Neuron (in vitro differentiated cells): ENCODE results near the gene CNOT3.

Experiments used
- H2AFZ ChIP-seq: one replicate; pipeline ENCODE4 v1.6.1; 2013; ENCODE audit warnings: low read depth, mild to moderate bottlenecking, inconsistent platforms, low read length, moderate library complexity
- H3K27me3 ChIP-seq: one replicate; pipeline ENCODE4 v1.6.1; 2013; ENCODE audit warnings: low read length; ENCODE audit not compliant: insufficient read depth
- H3K36me3 ChIP-seq: one replicate; pipeline ENCODE4 v1.6.1; 2013; ENCODE audit warnings: low read length; ENCODE audit not compliant: insufficient read depth
- H3K4me1 ChIP-seq: one replicate; pipeline ENCODE4 v1.6.1; 2013; ENCODE audit warnings: low read length; ENCODE audit not compliant: insufficient read depth
- H3K4me3 ChIP-seq: 2 replicates; pipeline ENCODE4 v1.5.1; 2013; ENCODE audit warnings: mild to moderate bottlenecking, low read length, moderate library complexity
- H3K9me3 ChIP-seq: one replicate; pipeline ENCODE4 v1.6.1; 2013; ENCODE audit warnings: low read length

The CNOT3 gene

GRCh38 chr19:54148158-54148557, 10.6 kb downstream of the CNOT3 start:
- Histone ChIP-seq H2AFZ (no peak overlapping the region), H3K4me3 (no peak overlapping the region), H3K36me3 (peaks cover 89% of the 10 kb centered on the region), H3K27me3 (no peaks in the 10 kb centered on the region), H3K9me3 (no peaks in the 10 kb centered on the region), H3K4me1 (no peaks in the 10 kb centered on the region)

DNA sequence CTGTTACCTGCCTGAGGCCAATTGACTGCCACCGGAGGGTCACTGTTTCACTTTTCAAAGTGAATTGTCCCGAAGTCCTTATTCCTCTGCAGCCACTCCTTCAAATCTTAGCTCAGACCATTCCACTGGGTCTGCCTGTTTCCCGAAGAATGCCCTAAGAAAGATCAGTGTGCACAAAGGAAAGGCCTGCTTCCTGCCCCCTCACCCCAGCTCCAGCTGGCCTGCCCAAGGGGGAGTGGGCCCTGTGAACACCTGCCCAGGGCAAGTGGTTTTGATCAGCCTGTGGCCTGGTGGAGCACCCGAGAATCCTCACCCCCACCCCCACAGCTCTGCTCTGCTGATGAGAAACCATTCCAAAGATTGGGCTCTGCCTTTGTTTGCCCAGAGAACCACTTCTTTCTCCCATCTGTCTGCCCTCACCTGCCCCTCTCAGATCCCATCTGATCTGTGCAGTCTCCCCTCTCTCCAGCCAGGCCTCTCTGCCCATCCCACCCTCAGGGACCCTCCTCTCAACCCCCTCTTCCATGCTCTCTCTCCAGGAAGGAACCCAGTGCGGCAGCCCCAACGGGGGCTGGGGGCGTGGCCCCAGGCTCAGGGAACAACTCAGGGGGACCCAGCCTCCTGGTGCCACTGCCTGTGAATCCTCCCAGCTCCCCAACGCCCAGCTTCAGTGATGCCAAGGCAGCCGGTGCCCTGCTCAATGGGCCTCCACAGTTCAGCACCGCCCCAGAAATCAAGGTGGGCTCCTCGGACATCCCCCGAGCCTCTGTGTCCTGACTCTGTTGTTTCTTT, 11.7 kb downstream of the CNOT3 start:
- Histone ChIP-seq H3K9me3 (no peaks in the 10 kb centered on the region), H3K36me3 (peaks cover 90% of the 10 kb centered on the region)

DNA sequence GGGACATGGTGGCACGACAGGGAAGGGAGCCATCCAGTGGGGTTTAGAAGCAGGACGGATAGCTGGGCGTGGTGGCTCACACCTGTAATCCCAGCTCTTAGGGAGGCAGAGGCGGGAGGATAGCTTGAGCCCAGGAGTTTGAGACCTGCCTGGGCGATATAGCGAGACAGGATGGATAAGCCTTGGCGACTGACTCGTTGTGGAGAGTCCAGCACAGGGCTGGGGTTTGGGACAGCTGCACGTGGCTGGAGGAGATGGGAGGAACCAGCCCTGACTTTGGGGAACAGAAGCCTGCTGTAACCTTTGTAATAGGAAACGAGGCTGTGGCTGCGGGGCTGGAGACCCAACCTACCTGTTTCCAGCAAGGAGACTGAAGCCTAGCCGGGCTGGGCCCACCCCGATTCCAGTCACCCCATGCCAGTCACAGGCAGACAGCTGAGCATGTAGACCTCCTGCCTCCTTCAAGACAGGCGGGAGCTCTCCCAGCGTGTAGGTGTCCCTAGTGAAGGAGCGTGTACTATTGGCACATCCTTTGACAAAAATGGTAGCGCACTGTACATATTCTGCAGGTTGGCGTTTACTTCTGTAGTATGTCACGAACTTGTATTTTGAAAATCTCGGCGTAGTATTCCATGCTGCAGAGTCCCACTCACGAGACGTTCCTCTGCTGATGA, 13.9 kb downstream of the CNOT3 start:
- no peak overlapping the region for H2AFZ ChIP-seq
- H3K36me3 ChIP-seq, result peaks cover 87% of the 10 kb centered on the region
- no peaks in the 10 kb centered on the region for H3K27me3 ChIP-seq
- H3K4me3 ChIP-seq, result no peak overlapping the region
- H3K9me3 ChIP-seq, result no peaks in the 10 kb centered on the region
- no peaks in the 10 kb centered on the region for H3K4me1 ChIP-seq

More for the DNA sequence above, 11.7 kb downstream of the CNOT3 start:
- no peaks in the 10 kb centered on the region for H3K4me1 ChIP-seq
- H2AFZ ChIP-seq, result no peak overlapping the region
- no peak overlapping the region for H3K4me3 ChIP-seq
- no peaks in the 10 kb centered on the region for H3K27me3 ChIP-seq

DNA sequence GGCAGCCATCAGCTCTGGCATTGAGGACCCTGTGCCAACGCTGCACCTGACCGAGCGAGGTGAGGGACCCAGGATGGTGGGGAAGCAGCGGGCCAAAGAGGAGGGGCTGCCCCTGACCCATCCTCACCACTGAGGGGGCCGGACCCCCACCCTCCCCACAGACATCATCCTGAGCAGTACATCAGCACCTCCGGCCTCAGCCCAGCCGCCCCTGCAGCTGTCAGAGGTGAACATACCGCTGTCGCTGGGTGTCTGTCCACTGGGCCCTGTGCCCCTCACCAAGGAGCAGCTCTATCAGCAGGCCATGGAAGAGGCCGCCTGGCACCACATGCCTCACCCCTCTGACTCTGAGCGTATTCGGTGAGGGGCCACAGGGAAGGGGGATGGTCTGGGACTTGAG, 14.7 kb downstream of the CNOT3 start:
- no peak overlapping the region for H3K4me3 ChIP-seq
- H3K27me3 ChIP-seq, result no peaks in the 10 kb centered on the region
- H3K4me1 ChIP-seq, result no peaks in the 10 kb centered on the region
- H2AFZ ChIP-seq, result no peak overlapping the region
- H3K9me3 ChIP-seq, result no peaks in the 10 kb centered on the region
- H3K36me3 ChIP-seq, result peaks cover 85% of the 10 kb centered on the region

DNA sequence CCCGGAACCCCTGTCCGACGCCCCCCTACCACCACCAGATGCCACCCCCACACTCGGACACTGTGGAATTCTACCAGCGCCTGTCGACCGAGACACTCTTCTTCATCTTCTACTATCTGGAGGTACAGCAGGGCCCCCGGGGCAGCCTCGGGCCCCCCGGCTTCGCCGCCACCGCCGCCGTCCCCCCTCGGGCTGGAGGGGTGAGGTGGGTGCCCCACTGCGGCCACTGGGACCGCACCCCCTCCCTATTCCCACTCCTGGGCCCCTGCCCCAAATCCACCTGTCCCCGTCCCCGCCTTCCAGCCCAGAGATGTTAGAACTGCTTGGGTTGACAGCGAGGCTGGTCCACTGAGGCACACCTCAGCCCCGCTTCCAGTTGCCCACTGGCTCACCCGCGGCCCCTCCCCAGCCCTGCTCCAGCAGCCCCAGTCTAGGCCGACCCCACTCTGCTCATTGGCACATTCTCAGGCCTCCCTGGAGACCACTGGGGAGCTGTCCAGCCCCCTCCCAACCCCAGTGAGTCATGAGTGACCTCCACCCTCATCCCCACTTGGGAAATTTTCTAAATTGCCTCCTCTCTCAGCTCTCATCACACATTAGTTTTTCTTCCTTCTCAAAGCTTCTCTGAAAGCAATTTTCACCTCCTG, 15.4 kb downstream of the CNOT3 start:
- no peak overlapping the region for H2AFZ ChIP-seq
- H3K36me3 ChIP-seq, result peaks cover 82% of the 10 kb centered on the region
- H3K27me3 ChIP-seq, result no peaks in the 10 kb centered on the region
- no peak overlapping the region for H3K4me3 ChIP-seq
- no peaks in the 10 kb centered on the region for H3K4me1 ChIP-seq
- H3K9me3 ChIP-seq, result no peaks in the 10 kb centered on the region

- no peak overlapping the region for H3K4me3 ChIP-seq
Observed at GRCh38 chr19:54153731-54154326, 16.3 kb downstream of the CNOT3 start.

GRCh38 chr19:54154603-54155345, 17.2 kb downstream of the CNOT3 start:
- H3K4me1 ChIP-seq, result peaks cover 10% of the 10 kb centered on the region

More at GRCh38 chr19:54153731-54154326, 16.3 kb downstream of the CNOT3 start:
- Histone ChIP-seq H3K4me1 (peaks cover 6% of the 10 kb centered on the region), H2AFZ (no peak overlapping the region), H3K36me3 (peaks cover 80% of the 10 kb centered on the region), H3K27me3 (no peaks in the 10 kb centered on the region), H3K9me3 (no peaks in the 10 kb centered on the region)

GRCh38 chr19:54155694-54156093, 18.1 kb downstream of the CNOT3 start:
- peaks cover 64% of the 10 kb centered on the region for H3K36me3 ChIP-seq
- H2AFZ ChIP-seq, result no peak overlapping the region
- H3K4me3 ChIP-seq, result no peak overlapping the region
- H3K9me3 ChIP-seq, result no peaks in the 10 kb centered on the region
- no peaks in the 10 kb centered on the region for H3K27me3 ChIP-seq
- H3K4me1 ChIP-seq, result peaks cover 13% of the 10 kb centered on the region

More at GRCh38 chr19:54154603-54155345, 17.2 kb downstream of the CNOT3 start:
- H2AFZ ChIP-seq, result no peak overlapping the region
- no peak overlapping the region for H3K4me3 ChIP-seq
- H3K9me3 ChIP-seq, result no peaks in the 10 kb centered on the region
- peaks cover 71% of the 10 kb centered on the region for H3K36me3 ChIP-seq
- H3K27me3 ChIP-seq, result no peaks in the 10 kb centered on the region

DNA sequence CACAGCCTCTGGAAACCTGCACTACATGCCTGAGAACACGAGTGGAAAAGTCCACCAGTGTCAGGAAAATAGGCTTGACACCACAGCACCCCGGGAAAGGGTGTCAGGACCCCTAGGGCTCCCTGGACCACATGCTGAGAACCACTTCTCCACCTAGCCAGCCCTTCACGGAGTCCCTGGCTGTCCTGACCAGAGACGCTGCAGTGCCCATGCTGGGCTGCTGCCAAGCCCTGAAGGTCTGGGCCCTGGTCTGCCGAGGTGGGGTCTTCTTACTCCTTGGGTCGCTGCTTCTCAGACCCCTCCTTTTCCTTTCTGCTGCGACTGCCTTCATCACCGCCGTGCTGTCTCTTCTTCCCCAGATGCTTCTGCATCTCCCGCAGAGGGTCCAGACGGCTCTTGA, 18.9 kb downstream of the CNOT3 start:
- Histone ChIP-seq H2AFZ (no peak overlapping the region), H3K4me3 (no peak overlapping the region), H3K4me1 (peaks cover 18% of the 10 kb centered on the region), H3K27me3 (no peaks in the 10 kb centered on the region), H3K9me3 (no peaks in the 10 kb centered on the region), H3K36me3 (peaks cover 59% of the 10 kb centered on the region)

- no peaks in the 10 kb centered on the region for H3K9me3 ChIP-seq
- H3K27me3 ChIP-seq, result no peaks in the 10 kb centered on the region
- H3K36me3 ChIP-seq, result peaks cover 55% of the 10 kb centered on the region
- H3K4me3 ChIP-seq, result no peak overlapping the region
- H2AFZ ChIP-seq, result no peak overlapping the region
- H3K4me1 ChIP-seq, result peaks cover 18% of the 10 kb centered on the region
Observed at GRCh38 chr19:54156953-54157352, 19.4 kb downstream of the CNOT3 start.

DNA sequence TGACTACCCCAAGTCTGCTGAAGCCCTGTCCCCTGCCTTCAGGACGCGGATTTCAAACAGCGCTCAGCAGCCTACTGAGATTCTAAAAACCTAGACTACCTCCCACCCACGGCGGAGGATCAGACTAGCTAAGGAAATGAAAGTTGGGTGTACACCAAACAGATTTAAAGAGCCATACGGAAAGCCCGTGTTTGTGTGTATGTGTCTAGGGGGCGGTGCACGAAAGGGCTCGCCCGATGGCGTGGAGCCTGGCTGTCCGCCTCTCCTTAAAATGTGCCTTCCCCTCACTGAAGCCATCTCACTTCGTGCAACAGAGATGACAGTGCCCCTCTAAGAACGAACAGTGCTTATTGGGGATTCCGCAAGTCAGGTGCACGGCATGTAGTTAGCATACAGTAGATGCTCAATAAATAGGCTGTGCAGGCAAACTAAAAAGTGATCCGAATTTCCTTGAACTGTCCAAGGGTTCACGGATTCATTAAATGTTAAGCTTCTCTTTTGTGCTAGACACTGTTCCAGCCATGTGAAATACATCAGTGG, 21.3 kb downstream of the CNOT3 start:
- H3K4me1 ChIP-seq, result peaks cover 18% of the 10 kb centered on the region
- no peaks in the 10 kb centered on the region for H3K27me3 ChIP-seq
- peaks cover 37% of the 10 kb centered on the region for H3K36me3 ChIP-seq
- H2AFZ ChIP-seq, result peak overlapping the region; percentile 42
- H3K9me3 ChIP-seq, result peaks cover 4% of the 10 kb centered on the region
- H3K4me3 ChIP-seq, result peak overlapping the region; percentile 90
